K562 (cell line): ENCODE results near the gene OR56A3. TPM values are rescaled to one million over a fixed set of nuclear protein-coding genes. Genes with fewer than 3 reads are reported as not detected.

ENCODE experiments used
- ATAC-seq: fragments of 200-7000 bp; cut with Tn5 transposase; 3 replicates; pipeline ENCODE4 v1.9.1; 2020; ENCODE audit warnings: moderate library complexity
- Bru-seq: library from RNA; stranded (reverse); fragments of 400-500 nt; gene quantifications from one replicate; lab custom pipeline; 2021; lab: Mats Ljungman, UMichigan
- BruChase-seq, 2 experiments: library from RNA; stranded (reverse); fragments of 400-500 nt; gene quantifications; one replicate each; lab custom pipeline; 2021; lab: Mats Ljungman, UMichigan
- BruUV-seq: library from RNA; stranded (reverse); fragments of 400-500 nt; replicated peaks from 2 replicates; lab custom pipeline; 2021; lab: Mats Ljungman, UMichigan
- CTCF ChIA-PET: fragments of 300-600 bp; formaldehyde crosslinking; extraction: SDS; loops from one replicate; lab custom pipeline; 2021; ENCODE audit warnings: low intra/inter-chr PET ratio; lab: Yijun Ruan, JAX
- POLR2A ChIA-PET: fragments of 300-600, 350-650 bp; sonication (Branson Sonifier 250); formaldehyde crosslinking; extraction: SDS; loops from one replicate; lab custom pipeline; 2021; ENCODE audit warnings: antibody characterized with exemption, inconsistent platforms; lab: Yijun Ruan, JAX
- DNase-seq, 4 experiments: peaks; one replicate each; pipeline versions ENCODE4 v3.0.0 to v3.0.0-alpha.2; 2011 to 2018; ENCODE audit warnings: low spot score in 3 of 4, mixed read lengths in 3 of 4; ENCODE audit errors: extremely low read depth in 1 of 4
- FAIRE-seq: peaks from 2 replicates; lab custom pipeline; 2011; peaks lifted over from hg19 to GRCh38; lab: Jason Lieb, UNC
- H2AFZ ChIP-seq: 2 replicates; pipeline ENCODE4 v1.6.0; 2011; ENCODE audit warnings: low read depth, low read length, control low read depth, inconsistent platforms
- H3K27ac ChIP-seq: fragments of 200-600 bp; 3 replicates; pipeline ENCODE4 v1.8.0; 2011; ENCODE audit warnings: low read depth, mild to moderate bottlenecking, control low read depth, inconsistent platforms, low read length, moderate library complexity, mixed read lengths; ENCODE audit errors: extremely low read depth
- H3K27me3 ChIP-seq, 2 experiments: fragments of 300-600 bp in 1 of 2; 2 replicates in 1 of 2; 3 replicates in 1 of 2; pipeline versions ENCODE4 v1.6.0 to v1.8.0; 2011; ENCODE audit warnings: inconsistent platforms in 2 of 2, low read length in 2 of 2, mild to moderate bottlenecking in 1 of 2, mixed read lengths in 1 of 2, moderate library complexity in 1 of 2; ENCODE audit not compliant: control insufficient read depth in 2 of 2, insufficient read depth in 2 of 2
- H3K36me3 ChIP-seq: fragments of 300-600 bp; 3 replicates; pipeline ENCODE4 v1.8.0; 2011; ENCODE audit warnings: mild to moderate bottlenecking, low read length, inconsistent platforms; ENCODE audit not compliant: control insufficient read depth, insufficient read depth
- H3K4me1 ChIP-seq, 2 experiments: fragments of 200-600 bp in 1 of 2; replicated peaks in 1 of 2; 2 replicates in 1 of 2; 3 replicates in 1 of 2; pipeline versions ENCODE4 v1.5.1 to v1.8.0; 2011; ENCODE audit warnings: inconsistent platforms in 2 of 2, low read length in 2 of 2, mild to moderate bottlenecking in 1 of 2, mixed read lengths in 1 of 2, moderate library complexity in 1 of 2; ENCODE audit not compliant: control insufficient read depth in 2 of 2, insufficient read depth in 2 of 2
- H3K4me2 ChIP-seq: 2 replicates; pipeline ENCODE4 v1.6.1; 2011; ENCODE audit warnings: low read length, control low read depth, inconsistent platforms, mixed read lengths; ENCODE audit not compliant: insufficient read depth
- H3K4me3 ChIP-seq: fragments of 200-600 bp; sonication (generic), shearing (Covaris generic); 2 replicates; pipeline ENCODE4 v1.5.1; 2016; ENCODE audit warnings: control low read depth, inconsistent platforms
- H3K79me2 ChIP-seq: fragments of 200-600 bp; 3 replicates; pipeline ENCODE4 v1.8.0; 2011; ENCODE audit warnings: low read length, inconsistent platforms; ENCODE audit not compliant: control insufficient read depth, insufficient read depth
- H3K9ac ChIP-seq, 2 experiments: 2 replicates each; pipeline versions ENCODE4 v1.6.0 to v1.6.1; 2011; ENCODE audit warnings: low read depth in 2 of 2, low read length in 2 of 2, control low read depth in 1 of 2, inconsistent platforms in 1 of 2, mild to moderate bottlenecking in 1 of 2, mixed read lengths in 1 of 2; ENCODE audit not compliant: insufficient read depth in 1 of 2
- H3K9me1 ChIP-seq: one replicate; pipeline ENCODE4 v1.6.0; 2011; ENCODE audit warnings: inconsistent platforms, mild to moderate bottlenecking, low read length, moderate library complexity; ENCODE audit not compliant: control insufficient read depth, insufficient read depth
- H3K9me3 ChIP-seq: replicated peaks from 2 replicates; pipeline ENCODE4 v1.5.1; 2011; ENCODE audit warnings: low read depth, low read length, inconsistent platforms; ENCODE audit not compliant: control insufficient read depth, insufficient read depth
- H4K20me1 ChIP-seq: replicated peaks from 2 replicates; pipeline ENCODE4 v1.6.1; 2011; ENCODE audit warnings: low read length, inconsistent platforms, mixed read lengths; ENCODE audit not compliant: control insufficient read depth, insufficient read depth
- ARID2 ChIP-seq: fragments of 450-650 bp; IDR thresholded peaks from 2 replicates; pipeline ENCODE4 v1.6.1; 2017; ENCODE audit warnings: antibody characterized with exemption, mild to moderate bottlenecking
- CHD1 ChIP-seq: fragments of 200-600 bp; sonication (generic); IDR thresholded peaks from one replicate; pipeline ENCODE4 v1.6.1; 2012; ENCODE audit warnings: mild to moderate bottlenecking, moderate library complexity, low read length, inconsistent platforms
- DIDO1 ChIP-seq: fragments of 450-650 bp; IDR thresholded peaks from 2 replicates; pipeline ENCODE4 v1.6.1; 2016; ENCODE audit warnings: low read depth, missing biosample characterization, missing genetic modification characterization
- FOXK1 ChIP-seq: sonication (generic); formaldehyde crosslinking; IDR thresholded peaks from 2 replicates; pipeline ENCODE4 v1.8.0; 2022; ENCODE audit warnings: missing genetic modification reagents, mild to moderate bottlenecking, borderline replicate concordance
- HNRNPH1 ChIP-seq: fragments of 200-400 bp; formaldehyde crosslinking; optimal IDR thresholded peaks from 2 replicates; pipeline ENCODE3; 2017; ENCODE audit warnings: low read depth, mild to moderate bottlenecking, low read length, moderate library complexity
- MIER1 ChIP-seq: fragments of 450-650 bp; IDR thresholded peaks from 2 replicates; pipeline ENCODE4 v1.6.1; 2016; ENCODE audit warnings: antibody characterized with exemption, mild to moderate bottlenecking, low read depth
- MLLT1 ChIP-seq, 2 experiments: fragments of 450-650 bp; IDR thresholded peaks; 2 replicates each; pipeline ENCODE4 v1.6.1; 2016
- MYC ChIP-seq, 2 experiments: fragments of 250-450 bp in 1 of 2; sonication (Bioruptor Pico) in 1 of 2; IDR thresholded peaks; 2 replicates each; pipeline versions ENCODE4 v1.5.1 to v1.6.1; 2012 to 2021; ENCODE audit warnings: low read depth in 2 of 2, borderline replicate concordance in 1 of 2, improper control_type of control experiment in 1 of 2, low read length in 1 of 2, mild to moderate bottlenecking in 1 of 2, moderate library complexity in 1 of 2
- NR4A1 ChIP-seq, 2 experiments: fragments of 250-450 bp in 1 of 2; fragments of 450-650 bp in 1 of 2; sonication (Bioruptor Pico) in 1 of 2; IDR thresholded peaks; 2 replicates each; pipeline versions ENCODE4 v1.4.0 to v1.6.1; 2016 to 2020; ENCODE audit warnings: mild to moderate bottlenecking in 2 of 2, missing compliant biosample characterization in 1 of 2, missing genetic modification characterization in 1 of 2, moderate library complexity in 1 of 2
- WGBS: fragments of 100-300 bp; shearing (Covaris generic); methylation state at CpG from one replicate; pipeline ENCODE4 v1.1.6; 2016; ENCODE audit warnings: low coverage, mixed read lengths; ENCODE audit not compliant: insufficient coverage; ENCODE audit errors: missing lambda C conversion rate; 5-methylcytosine and 5-hydroxymethylcytosine counted together
- in situ Hi-C: fragments of 300-500 bp; cut with MboI; formaldehyde crosslinking; loops from 4 replicates; pipeline ENCODE4 v1.15.0; 2018; ENCODE audit warnings: inconsistent platforms, mixed read lengths
- intact Hi-C: fragments of 100-400 bp; cut with micrococcal nuclease; formaldehyde crosslinking; loops from 2 replicates; pipeline ENCODE4 v1.14.2; 2022
- long read RNA-seq, 3 experiments: library from polyadenylated mRNA in 2 of 3; library from RNA in 1 of 3; unstranded in 2 of 3; stranded (forward) in 1 of 3; transcript quantifications; one replicate each; pipeline ENCODE4 v2.0.0, GENCODE V29; 2019 to 2022
- polyA minus RNA-seq, 3 experiments: library from RNA; depleted of rRNA, polyadenylated mRNA; stranded (reverse); fragments of >200 nt; gene quantifications; 2 replicates each; pipeline ENCODE4 v1.2.3, GENCODE V29; 2011
- polyA plus RNA-seq, 8 experiments: library from polyadenylated mRNA; depleted of rRNA in 4 of 8; stranded (reverse) in 5 of 8; unstranded in 3 of 8; fragments of >200 nt; fragmentation: Nextera tagmentation in 2 of 8; fragmentation: Illumina TruSeq in 1 of 8; extraction: Ambion mirVana in 2 of 8; extraction: Trizol in 1 of 8; gene quantifications; 2 replicates each; pipeline versions ENCODE4 v1.2.1 to v1.2.3, GENCODE V29; 2011 to 2014; ENCODE audit warnings: inconsistent platforms in 1 of 8, missing spikeins in 1 of 8
- total RNA-seq, 7 experiments: library from RNA; depleted of rRNA in 6 of 7; stranded (reverse); fragments of >200 nt in 6 of 7; fragmentation: Illumina TruSeq in 2 of 7; extraction: Trizol in 2 of 7; gene quantifications; 2 replicates each; pipeline versions ENCODE4 v1.2.1 to v1.2.3, GENCODE V29; 2011 to 2021; ENCODE audit warnings: low replicate concordance in 1 of 7
- TF ChIP-seq, protein P1 (sequence below): fragments of 200-400 bp; formaldehyde crosslinking; IDR thresholded peaks from 2 replicates; pipeline ENCODE4 v1.6.1; 2017; ENCODE audit warnings: mild to moderate bottlenecking, low read depth, low read length, moderate library complexity
- TF ChIP-seq, protein P2 (sequence below): IDR thresholded peaks from 2 replicates; pipeline ENCODE4 v1.6.1; 2011; ENCODE audit not compliant: insufficient read length; ENCODE audit errors: extremely low read depth

The OR56A3 gene
- not detected in 2 replicates for total RNA-seq (2011; cell fraction: chromatin; rRNA removed; ENCODE audit: low replicate concordance)
- not detected in 2 replicates for total RNA-seq (2011; cell fraction: nucleolus; rRNA removed)
- total RNA-seq (2011; cell fraction: nucleoplasm; rRNA removed) = not detected in 2 replicates
- not detected in 2 replicates for total RNA-seq (2014; rRNA removed)
- total RNA-seq (2014; rRNA removed; fragmentation: Illumina TruSeq; extraction: Trizol) = not detected in 2 replicates
- not detected in 2 replicates for total RNA-seq (2015; rRNA removed; fragmentation: Illumina TruSeq; extraction: Trizol)
- not detected in 2 replicates for total RNA-seq (2021)
- not detected in 2 replicates for polyA plus RNA-seq (2011; rRNA removed)
- polyA plus RNA-seq (2011; cell fraction: cytosol; rRNA removed) = not detected in 2 replicates
- not detected in 2 replicates for polyA plus RNA-seq (2011; cell fraction: nucleus; rRNA removed)
- not detected in 2 replicates for polyA plus RNA-seq (2012)
- polyA plus RNA-seq (2014; fragmentation: Illumina TruSeq; extraction: Trizol) = not detected in 2 replicates
- not detected for polyA plus RNA-seq (2014; fragmentation: Nextera tagmentation; extraction: Ambion mirVana)
- not detected in 2 replicates for polyA plus RNA-seq (2014; rRNA removed)
- not detected in 2 replicates for polyA minus RNA-seq (2011; rRNA and poly(A)+ RNA removed)
- polyA minus RNA-seq (2011; cell fraction: cytosol; rRNA and poly(A)+ RNA removed) = not detected in 2 replicates
- not detected in 2 replicates for polyA minus RNA-seq (2011; cell fraction: nucleus; rRNA and poly(A)+ RNA removed)
- Bru-seq, nascent RNA = percentile 5 among the genes with signal in this experiment
- not detected for BruChase-seq, experiment 1, labeled RNA remaining after a 2-hour chase
- BruChase-seq, experiment 2, labeled RNA remaining after a 6-hour chase = percentile 14 among the genes with signal in this experiment
- long read RNA-seq, experiment 1 = 0 reads
- long read RNA-seq, experiment 2 = 0 reads
- long read RNA-seq, experiment 3 = 0 reads

DNA sequence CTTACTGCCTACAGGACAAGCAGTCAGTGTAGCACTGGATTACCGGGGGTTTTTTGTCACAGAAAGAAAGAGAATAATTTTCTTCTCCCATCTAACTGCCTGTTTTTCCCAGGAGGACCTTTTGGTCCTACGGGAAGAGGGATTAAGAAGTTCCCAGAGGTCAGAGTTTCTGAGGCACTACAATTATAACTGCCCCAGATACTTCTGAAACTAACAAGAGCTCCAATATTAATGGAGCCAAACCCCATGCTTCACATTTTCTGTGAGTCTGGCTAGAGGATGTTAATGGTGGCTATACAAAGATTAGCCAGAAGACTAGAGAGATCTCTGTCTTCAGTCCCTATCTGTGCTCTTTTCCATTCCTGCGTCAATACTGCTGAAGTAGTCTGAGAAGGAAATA lies at the start of gene OR56A3:
Gene OR56A3, plus strand, starts transcription at position 301 of the 400 bp plus-strand sequence. CDS start 5,096 bp downstream, outside the sequence.
- FAIRE-seq (no peak), DNase-seq (no peak), ATAC-seq (no peak)
- WGBS = 0% methylated on average over 3 of the region's 3 CpGs
- TF ChIP-seq MYC (IDR thresholded peaks at IDR 0.05; ENCODE audit: low read depth, low read length) (no peak), MYC (CRISPR knock-in tag; IDR thresholded peaks at IDR 0.05; ENCODE audit: borderline replicate concordance, low read depth) (no peak), DIDO1 (tag) (no peak), FOXK1 (no peak), ARID2 (no peak), NR4A1 (CRISPR knock-in tag; IDR thresholded peaks at IDR 0.05) (no peak), NR4A1 (tag; IDR thresholded peaks at IDR 0.05) (no peak), CHD1 (no peak), MLLT1 (IDR thresholded peaks at IDR 0.05) (no peak), HNRNPH1 (no peak), MIER1 (no peak)
- TF ChIP-seq, protein P1, sequence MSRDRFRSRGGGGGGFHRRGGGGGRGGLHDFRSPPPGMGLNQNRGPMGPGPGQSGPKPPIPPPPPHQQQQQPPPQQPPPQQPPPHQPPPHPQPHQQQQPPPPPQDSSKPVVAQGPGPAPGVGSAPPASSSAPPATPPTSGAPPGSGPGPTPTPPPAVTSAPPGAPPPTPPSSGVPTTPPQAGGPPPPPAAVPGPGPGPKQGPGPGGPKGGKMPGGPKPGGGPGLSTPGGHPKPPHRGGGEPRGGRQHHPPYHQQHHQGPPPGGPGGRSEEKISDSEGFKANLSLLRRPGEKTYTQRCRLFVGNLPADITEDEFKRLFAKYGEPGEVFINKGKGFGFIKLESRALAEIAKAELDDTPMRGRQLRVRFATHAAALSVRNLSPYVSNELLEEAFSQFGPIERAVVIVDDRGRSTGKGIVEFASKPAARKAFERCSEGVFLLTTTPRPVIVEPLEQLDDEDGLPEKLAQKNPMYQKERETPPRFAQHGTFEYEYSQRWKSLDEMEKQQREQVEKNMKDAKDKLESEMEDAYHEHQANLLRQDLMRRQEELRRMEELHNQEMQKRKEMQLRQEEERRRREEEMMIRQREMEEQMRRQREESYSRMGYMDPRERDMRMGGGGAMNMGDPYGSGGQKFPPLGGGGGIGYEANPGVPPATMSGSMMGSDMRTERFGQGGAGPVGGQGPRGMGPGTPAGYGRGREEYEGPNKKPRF = no peak
- TF ChIP-seq, protein P2, sequence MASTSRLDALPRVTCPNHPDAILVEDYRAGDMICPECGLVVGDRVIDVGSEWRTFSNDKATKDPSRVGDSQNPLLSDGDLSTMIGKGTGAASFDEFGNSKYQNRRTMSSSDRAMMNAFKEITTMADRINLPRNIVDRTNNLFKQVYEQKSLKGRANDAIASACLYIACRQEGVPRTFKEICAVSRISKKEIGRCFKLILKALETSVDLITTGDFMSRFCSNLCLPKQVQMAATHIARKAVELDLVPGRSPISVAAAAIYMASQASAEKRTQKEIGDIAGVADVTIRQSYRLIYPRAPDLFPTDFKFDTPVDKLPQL = no peak
- Histone ChIP-seq H3K9me1 (no peaks in the 10 kb centered on the region), H3K79me2 (no peaks in the 10 kb centered on the region), H3K4me2 (no peak within 1 kb of the TSS), H3K27me3 (peaks cover 0 to 24% of the 10 kb centered on the region in 2 experiments; a peak in 4 of 5 replicates), H3K9me3 (no peaks in the 10 kb centered on the region), H3K4me3 (no peak within 1 kb of the TSS), H4K20me1 (no peaks in the 10 kb centered on the region), H3K27ac (no peak within 1 kb of the TSS), H2AFZ (no peak within 1 kb of the TSS), H3K36me3 (no peaks in the 10 kb centered on the region), H3K9ac (no peak within 1 kb of the TSS), H3K4me1 (peaks cover 0 to 3% of the 10 kb centered on the region in 2 experiments; a peak in 1 of 5 replicates)
- in situ Hi-C loops (no loop called here), intact Hi-C loops (no loop called here)
- ChIA-PET POLR2A (interaction anchor here (0.7 kb wide), 1 partner anchor 33 kb away, joined by 3 read pairs; no protein-coding TSS in a partner anchor), CTCF (no interaction called here)
- BruUV-seq = no TSS peak
